Gastroesophageal sphincter (tissue), 4 donors: ENCODE data around the gene FZD4. TPM values are rescaled to one million over a fixed set of nuclear protein-coding genes. Genes with fewer than 3 reads are reported as not detected.
"Not testable (repeated sequence)": the region's sequence is repeated elsewhere in the genome, so short reads cannot be mapped to it uniquely, and the experiment has no call there.

Experiments
- ATAC-seq: fragments of 150-250 bp; one replicate; pipeline ENCODE4 v1.9.1; 2016; ENCODE audit warnings: mild to moderate bottlenecking, moderate library complexity
- H3K27ac ChIP-seq, 4 donors: fragments of 200-600 bp; sonication (generic) in 3 of 4; 1 replicate in 3 of 4; 2 replicates in 1 of 4; pipeline ENCODE4 v1.5.1; 2016 to 2019
- H3K27me3 ChIP-seq: fragments of 200-600 bp; sonication (generic); one replicate; pipeline ENCODE4 v1.5.1; 2019
- H3K36me3 ChIP-seq, 2 donors: fragments of 200-600 bp; sonication (generic); one replicate each; pipeline ENCODE4 v1.5.1; 2019; ENCODE audit warnings: control low read depth in 1 of 2
- H3K4me1 ChIP-seq, 3 donors: fragments of 200-600 bp; sonication (generic); 1 replicate in 2 of 3; 2 replicates in 1 of 3; pipeline ENCODE4 v1.5.1; 2016 to 2019; ENCODE audit warnings: control low read depth in 2 of 3
- H3K4me3 ChIP-seq, 2 donors: fragments of 200-600 bp; sonication (generic); one replicate each; pipeline ENCODE4 v1.5.1; 2019; ENCODE audit warnings: mild to moderate bottlenecking in 1 of 2, moderate library complexity in 1 of 2
- H3K9me3 ChIP-seq, 3 donors: fragments of 200-600 bp; sonication (generic); one replicate each; pipeline ENCODE4 v1.5.1; 2017 to 2019; ENCODE audit warnings: control low read depth in 2 of 3
- CTCF ChIP-seq, 4 experiments: fragments of 200-600 bp in 2 of 4; fragments of 450-650 bp in 2 of 4; sonication (generic) in 1 of 4; IDR thresholded peaks; one replicate each; pipeline ENCODE4 v1.5.1; 2017 to 2019; ENCODE audit warnings: antibody characterized with exemption in 4 of 4, mild to moderate bottlenecking in 2 of 4, moderate library complexity in 2 of 4
- EP300 ChIP-seq: sonication (generic); formaldehyde crosslinking; IDR thresholded peaks from one replicate; pipeline ENCODE4 v1.6.1; 2017; ENCODE audit warnings: antibody characterized with exemption, mild to moderate bottlenecking
- POLR2A ChIP-seq, 2 donors: fragments of 450-650 bp; IDR thresholded peaks; one replicate each; pipeline ENCODE4 v1.6.1; 2017; ENCODE audit warnings: antibody characterized with exemption in 2 of 2, mild to moderate bottlenecking in 2 of 2, moderate library complexity in 1 of 2
- POLR2AphosphoS5 ChIP-seq: sonication (generic); formaldehyde crosslinking; IDR thresholded peaks from one replicate; pipeline ENCODE4 v1.6.1; 2017; ENCODE audit warnings: antibody characterized with exemption
- WGBS, 2 donors: methylation state at CpG; one replicate each; pipeline ENCODE4 v1.1.5; 2018; ENCODE audit warnings: low coverage in 1 of 2; 5-methylcytosine and 5-hydroxymethylcytosine counted together
- total RNA-seq, 4 donors: library from RNA; depleted of rRNA; stranded (reverse); fragments of >200 nt; gene quantifications; one replicate each; pipeline ENCODE4 v1.1.0, GENCODE V29; 2016

Gene FZD4
- total RNA-seq, 4 donors from 2014 or later, result 33.3 to 42.9 (median 34.6) TPM

GRCh38 chr11:86977441-86978050, 22.4 kb upstream of the FZD4 start:
- Histone ChIP-seq H3K4me3 (no peak overlapping the region), H3K9me3 (peaks cover 0 to 10% (median 0%) of the 10 kb centered on the region in 3 donors), H3K4me1 (peaks cover 0 to 29% (median 2%) of the 10 kb centered on the region in 3 donors), H3K36me3 (no peaks in the 10 kb centered on the region), H3K27ac (peak overlapping the region in 2 of 4 donors; percentile 3 to 47), H3K27me3 (no peaks in the 10 kb centered on the region)
- ATAC-seq, result peak; percentile 84
- no peak for TF ChIP-seq POLR2A (IDR thresholded peaks at IDR 0.05)
- TF ChIP-seq CTCF (IDR thresholded peaks at IDR 0.05), result no peak
- TF ChIP-seq POLR2AphosphoS5, result peak; percentile 43
- TF ChIP-seq EP300, result no peak
- 76 to 79% methylated on average over 5 to 6 of the region's 6 CpGs for WGBS, 2 donors

GRCh38 chr11:86972734-86973133, 17.5 kb upstream of the FZD4 start:
- Histone ChIP-seq H3K4me3 (no peak overlapping the region), H3K4me1 (peaks cover 0 to 9% (median 2%) of the 10 kb centered on the region in 3 donors), H3K27ac (no peak overlapping the region), H3K9me3 (peaks cover 0 to 23% (median 0%) of the 10 kb centered on the region in 3 donors), H3K36me3 (no peaks in the 10 kb centered on the region), H3K27me3 (no peaks in the 10 kb centered on the region)
- 82% methylated on average over 1 of the region's 1 CpG; no CpG with 5 or more reads in 1 of the 2 donors for WGBS, 2 donors
- ATAC-seq, result no peak
- no peak for TF ChIP-seq EP300
- TF ChIP-seq POLR2A (IDR thresholded peaks at IDR 0.05), result no peak
- no peak for TF ChIP-seq CTCF (IDR thresholded peaks at IDR 0.05)
- no peak for TF ChIP-seq POLR2AphosphoS5

- Histone ChIP-seq H3K4me3 (no peak overlapping the region), H3K4me1 (no peaks in the 10 kb centered on the region), H3K36me3 (no peaks in the 10 kb centered on the region), H3K27ac (no peak overlapping the region), H3K9me3 (peaks cover 0 to 23% (median 0%) of the 10 kb centered on the region in 3 donors), H3K27me3 (no peaks in the 10 kb centered on the region)
- no peak for ATAC-seq
- 91 to 100% methylated on average over 1 of the region's 1 CpG for WGBS, 2 donors
- TF ChIP-seq POLR2AphosphoS5, result no peak
- no peak for TF ChIP-seq POLR2A (IDR thresholded peaks at IDR 0.05)
- no peak for TF ChIP-seq EP300
Measured at GRCh38 chr11:86969258-86969657, 14.1 kb upstream of the FZD4 start.

- not testable (repeated sequence) for H3K36me3 ChIP-seq, H3K4me3 ChIP-seq, ATAC-seq, H3K27me3 ChIP-seq, H3K27ac ChIP-seq, H3K4me1 ChIP-seq
- H3K9me3 ChIP-seq, result peaks cover 0 to 13% (median 0%) of the 10 kb centered on the region in 3 donors
- WGBS, 2 donors, result 100% methylated on average over 1 of the region's 7 CpGs; no CpG with 5 or more reads in 1 of the 2 donors
Measured at GRCh38 chr11:86967601-86968000, 12.4 kb upstream of the FZD4 start.

- Histone ChIP-seq H3K27ac (peak overlapping the region in 1 of 4 donors; percentile 93), H3K27me3 (no peaks in the 10 kb centered on the region), H3K4me1 (peaks cover 0 to 23% (median 10%) of the 10 kb centered on the region in 3 donors), H3K36me3 (no peaks in the 10 kb centered on the region), H3K4me3 (no peak overlapping the region), H3K9me3 (no peaks in the 10 kb centered on the region)
- WGBS, 2 donors, result 80 to 100% methylated on average over 2 to 4 of the region's 4 CpGs
- ATAC-seq, result no peak
- TF ChIP-seq CTCF (IDR thresholded peaks at IDR 0.05), result no peak
- TF ChIP-seq POLR2AphosphoS5, result no peak
- TF ChIP-seq POLR2A (IDR thresholded peaks at IDR 0.05), result no peak
- TF ChIP-seq EP300, result no peak
Measured at GRCh38 chr11:86957976-86958646, 2.9 kb upstream of the FZD4 start.

- no peak overlapping the region for H3K4me3 ChIP-seq
- ATAC-seq, result no peak
Measured at GRCh38 chr11:86956905-86957195, 1.7 kb upstream of the FZD4 start.

More at GRCh38 chr11:86956905-86957195, 1.7 kb upstream of the FZD4 start:
- H3K4me1 ChIP-seq, result peaks cover 0 to 36% (median 15%) of the 10 kb centered on the region in 3 donors
- peaks cover 0 to 4% of the 10 kb centered on the region in 2 donors for H3K36me3 ChIP-seq
- H3K27me3 ChIP-seq, result no peaks in the 10 kb centered on the region
- TF ChIP-seq EP300 (no peak), CTCF (IDR thresholded peaks at IDR 0.05) (no peak), POLR2AphosphoS5 (no peak), POLR2A (IDR thresholded peaks at IDR 0.05) (no peak)
- 0 to 7% methylated on average over 1 to 2 of the region's 2 CpGs for WGBS, 2 donors
- H3K9me3 ChIP-seq, result no peaks in the 10 kb centered on the region
- H3K27ac ChIP-seq, result peak overlapping the region; percentile 45 to 96 (median 94)
